Bone marrow (tissue), 2 donors: ENCODE measurements around the gene GREB1L.
"Not testable (repeated sequence)": the region's sequence is repeated elsewhere in the genome, so short reads cannot be mapped to it uniquely, and the experiment has no call there.

Experiments used
- DNase-seq, 2 donors: peaks; one replicate each; lab custom pipeline; 2025; lab: John Stamatoyannopoulos, UW

The GREB1L gene

GRCh38 chr18:21366896-21367295, 124.9 kb downstream of the GREB1L start:
- DNase-seq: no peak

GRCh38 chr18:21369146-21369545, 127.1 kb downstream of the GREB1L start:
- DNase-seq: no peak

- DNase-seq: not testable (repeated sequence)
These were observed 127.6 kb downstream of the GREB1L start for GRCh38 chr18:21369597-21369996.

- DNase-seq: no peak
These were observed 141.0 kb downstream of the GREB1L start for GRCh38 chr18:21383031-21383430.

- no peak for DNase-seq
These were observed 144.7 kb downstream of the GREB1L start for GRCh38 chr18:21386523-21387240.

- DNase-seq: no peak
These were observed 145.9 kb downstream of the GREB1L start for GRCh38 chr18:21387886-21388285.

GRCh38 chr18:21389283-21389682, 147.3 kb downstream of the GREB1L start:
- DNase-seq: no peak

GRCh38 chr18:21389903-21390302, 147.9 kb downstream of the GREB1L start:
- no peak for DNase-seq

GRCh38 chr18:21391074-21391673, 149.1 kb downstream of the GREB1L start:
- DNase-seq: no peak

- DNase-seq: no peak
These were observed 152.0 kb downstream of the GREB1L start for GRCh38 chr18:21393986-21394385.

GRCh38 chr18:21398121-21398520, 156.1 kb downstream of the GREB1L start:
- no peak for DNase-seq

GRCh38 chr18:21402272-21402671, 160.2 kb downstream of the GREB1L start:
- DNase-seq: no peak

- DNase-seq: no peak
These were observed 162.4 kb downstream of the GREB1L start for GRCh38 chr18:21404426-21404825.

GRCh38 chr18:21406116-21406515, 164.1 kb downstream of the GREB1L start:
- DNase-seq: no peak

GRCh38 chr18:21408681-21409080, 166.6 kb downstream of the GREB1L start:
- no peak for DNase-seq

GRCh38 chr18:21433436-21433835, 191.4 kb downstream of the GREB1L start:
- DNase-seq: no peak

- DNase-seq: no peak
These were observed 197.4 kb downstream of the GREB1L start for GRCh38 chr18:21439431-21439846.

- DNase-seq: no peak
These were observed 199.6 kb downstream of the GREB1L start for GRCh38 chr18:21441670-21442069.

GRCh38 chr18:21443776-21444464, 201.9 kb downstream of the GREB1L start:
- DNase-seq: no peak

- DNase-seq: no peak
These were observed 202.6 kb downstream of the GREB1L start for GRCh38 chr18:21444465-21445212.

GRCh38 chr18:21448299-21448698, 206.3 kb downstream of the GREB1L start:
- no peak for DNase-seq
